Aorta (tissue), 5 donors: Measurements from ENCODE around the gene THSD4. TPM values are rescaled to one million over a fixed set of nuclear protein-coding genes. Genes with fewer than 3 reads are reported as not detected.
A peak's percentile ranks its signal among the peaks of the same experiment; 100 is the strongest.
"Not testable (repeated sequence)": the region's sequence is repeated elsewhere in the genome, so short reads cannot be mapped to it uniquely, and the experiment has no call there.

Source experiments
- ATAC-seq: fragments of 200-7000 bp; cut with Tn5 transposase; one replicate; pipeline ENCODE4 v1.9.1; 2022; ENCODE audit warnings: moderate library complexity; ENCODE audit not compliant: low FRiP score
- DNase-seq, 2 donors: peaks; one replicate each; pipeline ENCODE4 v3.0.0-alpha.2; 2020
- H3K27ac ChIP-seq, 2 donors: one replicate each; pipeline ENCODE4 v1.5.1; 2013; ENCODE audit warnings: low read length in 2 of 2, mild to moderate bottlenecking in 2 of 2, moderate library complexity in 2 of 2, control low read depth in 1 of 2, inconsistent platforms in 1 of 2, low read depth in 1 of 2
- H3K27me3 ChIP-seq, 2 donors: one replicate each; pipeline ENCODE4 v1.6.1; 2013; ENCODE audit warnings: control low read depth in 1 of 2, low read length in 1 of 2, mild to moderate bottlenecking in 1 of 2, moderate library complexity in 1 of 2; ENCODE audit not compliant: insufficient read depth in 2 of 2, control insufficient read depth in 1 of 2
- H3K36me3 ChIP-seq, 2 donors: one replicate each; pipeline ENCODE4 v1.6.1; 2013; ENCODE audit warnings: control low read depth in 1 of 2, low read length in 1 of 2, mild to moderate bottlenecking in 1 of 2; ENCODE audit not compliant: insufficient read depth in 2 of 2, control insufficient read depth in 1 of 2
- H3K4me1 ChIP-seq, 2 donors: one replicate each; pipeline ENCODE4 v1.6.1; 2013; ENCODE audit warnings: low read length in 2 of 2, control low read depth in 1 of 2, mild to moderate bottlenecking in 1 of 2, moderate library complexity in 1 of 2; ENCODE audit not compliant: insufficient read depth in 2 of 2, control insufficient read depth in 1 of 2
- H3K4me3 ChIP-seq, 2 donors: one replicate each; pipeline ENCODE4 v1.5.1; 2013; ENCODE audit warnings: low read length in 2 of 2, control low read depth in 1 of 2, mild to moderate bottlenecking in 1 of 2
- H3K9me3 ChIP-seq: one replicate; pipeline ENCODE4 v1.6.1; 2013; ENCODE audit warnings: mild to moderate bottlenecking, low read length; ENCODE audit not compliant: control insufficient read depth
- whole genome bisulfite sequencing, 2 donors: extraction: QIAGEN DNeasy Blood & Tissue Kit; methylation state at CpG; one replicate each; pipeline ENCODE4 v1.1.7; 2013; 5-methylcytosine and 5-hydroxymethylcytosine counted together
- intact Hi-C, 2 donors: fragments of 100-400 bp; cut with DNase I; formaldehyde crosslinking; loops; one replicate each; pipeline versions ENCODE4 v1.14.2 to v1.15.0; 2022
- polyA plus RNA-seq, 2 donors: library from polyadenylated mRNA; stranded (reverse); fragments of 200-250 nt; gene quantifications; one replicate each; pipeline ENCODE4 v1.2.3, GENCODE V29; 2013
- total RNA-seq, 2 donors: library from RNA; stranded (reverse); fragmentation: NEBNext Ultra II Directional; extraction: Animal tissue kit (Norgen Biotek cat#: 25700); gene quantifications; one replicate each; pipeline ENCODE4 v1.2.1, GENCODE V29; 2021
- donor health status: healthy with polysubstance abuse.
- donor health status: Bipolar disorder and iron deficiency.
- donor health status: DM: no; HTN: no; CAD: no.
- donor health status: DM: no; HTN: no; CAD: no.
- donor health status: DM: yes; HTN: yes; CAD: no.

THSD4 gene
- total and polyA plus RNA-seq, 4 donors, result 6.3 to 143 (median 30.3) TPM

DNA sequence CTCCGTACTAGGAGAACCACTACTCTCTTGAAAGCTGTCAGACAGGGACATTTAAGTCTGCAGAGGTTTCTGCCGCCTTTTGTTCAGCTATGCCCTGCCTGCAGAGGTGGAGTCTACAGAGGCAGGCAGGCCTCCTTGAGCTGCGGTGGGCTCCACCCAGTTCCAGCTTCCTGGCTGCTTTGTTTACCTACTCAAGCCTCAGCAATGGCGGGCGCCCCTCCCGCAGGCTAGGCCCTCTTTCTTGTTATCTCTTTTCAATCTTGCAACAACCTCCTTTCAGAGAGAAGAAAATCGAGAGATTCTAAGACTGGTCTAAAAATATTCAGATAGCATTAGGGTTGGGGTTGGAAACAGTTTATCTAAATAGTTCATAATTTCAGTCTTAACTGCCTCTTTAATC, 257.5 kb downstream of the THSD4 start:
- H3K9me3 ChIP-seq, H3K4me3 ChIP-seq, H3K27me3 ChIP-seq, H3K36me3 ChIP-seq, ATAC-seq, DNase-seq, intact Hi-C loops: not testable (repeated sequence)
- 17 to 18% methylated on average over 7 of the region's 7 CpGs for WGBS, 2 donors
- Histone ChIP-seq H3K4me1 (peaks cover 0 to 10% of the 10 kb centered on the region in 2 donors), H3K27ac (peak overlapping the region in 1 of 2 donors; percentile 43)

DNA sequence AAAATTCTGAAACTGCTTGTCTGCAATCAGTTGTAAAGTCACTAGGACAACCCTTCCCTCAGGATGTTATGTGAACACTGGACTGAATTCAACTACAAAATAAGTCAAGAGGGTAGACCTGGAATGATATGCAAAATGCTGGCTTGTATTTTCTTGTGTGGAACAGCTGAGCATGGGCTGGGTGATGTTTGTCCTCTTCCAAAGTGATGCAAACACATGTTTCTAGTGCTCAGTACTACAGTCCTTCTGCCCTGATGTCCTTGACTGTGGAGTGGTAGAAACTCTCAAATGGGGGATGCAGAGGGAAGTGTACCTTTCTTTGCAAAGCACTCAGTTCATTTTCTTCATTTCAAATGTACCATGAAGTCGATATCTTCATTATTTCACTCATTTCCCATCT, 258.6 kb downstream of the THSD4 start:
- H3K4me1 ChIP-seq, result peaks cover 0 to 10% of the 10 kb centered on the region in 2 donors
- no peak for DNase-seq
- no peak for ATAC-seq
- H3K27me3 ChIP-seq, result no peaks in the 10 kb centered on the region
- H3K36me3 ChIP-seq, result no peaks in the 10 kb centered on the region
- no peak overlapping the region for H3K4me3 ChIP-seq
- intact Hi-C loops, result no loop called here
- 94 to 96% methylated on average over 1 of the region's 1 CpG for WGBS, 2 donors
- H3K9me3 ChIP-seq, result no peaks in the 10 kb centered on the region
- no peak overlapping the region for H3K27ac ChIP-seq

- ATAC-seq (peak; percentile 36), DNase-seq (no peak)
- H3K27me3 ChIP-seq, result no peaks in the 10 kb centered on the region
- peak overlapping the region in 1 of 2 donors; percentile 38 for H3K27ac ChIP-seq
- H3K9me3 ChIP-seq, result no peaks in the 10 kb centered on the region
- WGBS, 2 donors, result 60 to 68% methylated on average over 6 of the region's 6 CpGs
- peaks cover under 1 to 10% of the 10 kb centered on the region in 2 donors for H3K4me1 ChIP-seq
- intact Hi-C loops, result loop anchor here in 1 of 2 donors (5.0 kb wide), 1 partner anchor 37 kb away; no protein-coding TSS in a partner anchor
- H3K4me3 ChIP-seq, result no peak overlapping the region
- H3K36me3 ChIP-seq, result no peaks in the 10 kb centered on the region
These were observed 259.5 kb downstream of the THSD4 start for GRCh38 chr15:71374607-71375352.

DNA sequence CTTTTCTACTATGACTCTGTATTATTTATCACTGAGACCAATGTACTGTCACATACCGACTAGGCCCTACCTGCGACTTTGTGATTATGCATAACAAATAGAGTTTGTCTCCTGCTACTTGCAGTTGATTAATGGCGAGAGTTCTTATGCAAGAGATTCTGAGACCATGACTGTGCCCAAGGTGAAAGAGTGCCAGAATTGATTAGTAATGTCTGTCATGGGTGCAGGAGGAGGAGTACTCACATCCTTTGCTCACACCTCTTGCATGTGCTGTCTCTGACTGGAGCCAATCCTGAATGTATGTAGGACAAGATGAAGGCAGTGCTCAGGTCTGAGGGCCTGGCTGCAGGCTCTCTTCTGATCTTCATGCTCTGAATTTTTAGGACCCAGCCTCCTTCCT, 260.7 kb downstream of the THSD4 start:
- no peaks in the 10 kb centered on the region for H3K9me3 ChIP-seq
- DNase-seq (no peak), ATAC-seq (no peak)
- H3K27ac ChIP-seq, result no peak overlapping the region
- WGBS, 2 donors, result 92% methylated on average over 3 of the region's 3 CpGs
- H3K4me1 ChIP-seq, result peaks cover 6 to 10% of the 10 kb centered on the region in 2 donors
- H3K4me3 ChIP-seq, result no peak overlapping the region
- no peaks in the 10 kb centered on the region for H3K27me3 ChIP-seq
- intact Hi-C loops, result loop anchor here in 1 of 2 donors (5.0 kb wide), 1 partner anchor 39 kb away; no protein-coding TSS in a partner anchor
- H3K36me3 ChIP-seq, result no peaks in the 10 kb centered on the region

GRCh38 chr15:71379893-71380292, 264.6 kb downstream of the THSD4 start:
- H3K27ac ChIP-seq, result peak overlapping the region in 1 of 2 donors; percentile 2
- intact Hi-C loops, result loop anchor here in 1 of 2 donors (5.0 kb wide), 1 partner anchor 43 kb away; no protein-coding TSS in a partner anchor
- no peak overlapping the region for H3K4me3 ChIP-seq
- no peaks in the 10 kb centered on the region for H3K36me3 ChIP-seq
- 6 to 13% methylated on average over 2 of the region's 2 CpGs for WGBS, 2 donors
- no peaks in the 10 kb centered on the region for H3K9me3 ChIP-seq
- no peaks in the 10 kb centered on the region for H3K27me3 ChIP-seq
- ATAC-seq (no peak), DNase-seq (no peak)
- peaks cover 3 to 6% of the 10 kb centered on the region in 2 donors for H3K4me1 ChIP-seq

DNA sequence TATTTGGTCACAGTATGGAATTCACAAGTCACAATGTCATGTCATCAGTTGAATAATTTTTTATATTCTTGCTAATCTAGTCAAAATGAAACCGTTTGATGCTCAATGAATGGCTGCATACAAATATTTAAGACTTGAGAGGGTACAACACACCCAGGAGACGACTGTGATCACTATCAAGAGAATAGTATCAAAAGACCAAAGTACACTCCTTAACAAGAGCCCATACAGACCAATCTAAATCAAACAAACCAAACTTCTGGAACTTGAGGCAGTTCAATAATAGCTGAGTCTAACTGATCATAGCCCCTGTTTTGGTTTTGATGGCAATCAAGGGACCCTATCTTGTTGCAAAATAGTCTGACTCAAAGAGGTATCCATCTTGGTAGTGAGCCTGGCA, 265.1 kb downstream of the THSD4 start:
- intact Hi-C loops, result no loop called here
- DNase-seq, result no peak
- peak overlapping the region in 1 of 2 donors; percentile 2 for H3K27ac ChIP-seq
- ATAC-seq, result no peak
- no peaks in the 10 kb centered on the region for H3K36me3 ChIP-seq
- WGBS, 2 donors, result 21 to 33% methylated on average over 2 of the region's 2 CpGs
- H3K27me3 ChIP-seq, result no peaks in the 10 kb centered on the region
- no peak overlapping the region for H3K4me3 ChIP-seq
- H3K9me3 ChIP-seq, result no peaks in the 10 kb centered on the region
- H3K4me1 ChIP-seq, result peaks cover 3 to 6% of the 10 kb centered on the region in 2 donors

- Histone ChIP-seq H3K9me3 (no peaks in the 10 kb centered on the region), H3K27ac (peak overlapping the region in 1 of 2 donors; percentile 15), H3K4me1 (peaks cover 7 to 12% of the 10 kb centered on the region in 2 donors), H3K4me3 (no peak overlapping the region), H3K36me3 (no peaks in the 10 kb centered on the region), H3K27me3 (no peaks in the 10 kb centered on the region)
- ATAC-seq (no peak), DNase-seq (no peak)
- intact Hi-C loops, result no loop called here
- 75 to 82% methylated on average over 3 of the region's 3 CpGs for WGBS, 2 donors
These were observed 269.2 kb downstream of the THSD4 start for GRCh38 chr15:71384501-71384900.

GRCh38 chr15:71385026-71385425, 269.8 kb downstream of the THSD4 start:
- intact Hi-C loops, result loop anchor here in 1 of 2 donors (5.0 kb wide), 1 partner anchor 268 kb away; the partner anchor contains the start of gene THSD4
- Histone ChIP-seq H3K4me3 (no peak overlapping the region), H3K9me3 (no peaks in the 10 kb centered on the region), H3K27me3 (no peaks in the 10 kb centered on the region), H3K4me1 (peaks cover 6 to 12% of the 10 kb centered on the region in 2 donors), H3K27ac (peak overlapping the region; percentile 15 to 25), H3K36me3 (no peaks in the 10 kb centered on the region)
- no peak for ATAC-seq
- DNase-seq, result no peak
- WGBS, 2 donors, result 9 to 15% methylated on average over 4 of the region's 4 CpGs

GRCh38 chr15:71385457-71385856, 270.2 kb downstream of the THSD4 start:
- no peaks in the 10 kb centered on the region for H3K9me3 ChIP-seq
- H3K27me3 ChIP-seq, result no peaks in the 10 kb centered on the region
- H3K36me3 ChIP-seq, result no peaks in the 10 kb centered on the region
- H3K4me1 ChIP-seq, result peaks cover 5 to 12% of the 10 kb centered on the region in 2 donors
- intact Hi-C loops, result loop anchor here in 1 of 2 donors (5.0 kb wide), 1 partner anchor 268 kb away; the partner anchor contains the start of gene THSD4
- H3K4me3 ChIP-seq, result no peak overlapping the region
- ATAC-seq (peak; percentile 36), DNase-seq (no peak)
- H3K27ac ChIP-seq, result peak overlapping the region; percentile 15 to 44
- 8 to 14% methylated on average over 4 of the region's 5 CpGs for WGBS, 2 donors
